ENCODE results near the gene PRKG1. TPM values are rescaled to one million over a fixed set of nuclear protein-coding genes. Genes with fewer than 3 reads are reported as not detected.

PRKG1 gene
- total RNA-seq, 2 donors from 2014 or later = 0.42 TPM; not detected in 1

- Mint-ChIP-seq H3K4me3 (no peak overlapping the region), H3K9me3 (no peaks in the 10 kb centered on the region), H3K4me1 (no peaks in the 10 kb centered on the region), H3K36me3 (ENCODE audit: low read depth) (no peaks in the 10 kb centered on the region), H3K27ac (no peak overlapping the region), H3K27me3 (peaks cover 4% of the 10 kb centered on the region)
- no peak for ATAC-seq (replicated peaks)
Observed at GRCh38 chr10:51228714-51229100, 154.4 kb downstream of the PRKG1 start.

DNA sequence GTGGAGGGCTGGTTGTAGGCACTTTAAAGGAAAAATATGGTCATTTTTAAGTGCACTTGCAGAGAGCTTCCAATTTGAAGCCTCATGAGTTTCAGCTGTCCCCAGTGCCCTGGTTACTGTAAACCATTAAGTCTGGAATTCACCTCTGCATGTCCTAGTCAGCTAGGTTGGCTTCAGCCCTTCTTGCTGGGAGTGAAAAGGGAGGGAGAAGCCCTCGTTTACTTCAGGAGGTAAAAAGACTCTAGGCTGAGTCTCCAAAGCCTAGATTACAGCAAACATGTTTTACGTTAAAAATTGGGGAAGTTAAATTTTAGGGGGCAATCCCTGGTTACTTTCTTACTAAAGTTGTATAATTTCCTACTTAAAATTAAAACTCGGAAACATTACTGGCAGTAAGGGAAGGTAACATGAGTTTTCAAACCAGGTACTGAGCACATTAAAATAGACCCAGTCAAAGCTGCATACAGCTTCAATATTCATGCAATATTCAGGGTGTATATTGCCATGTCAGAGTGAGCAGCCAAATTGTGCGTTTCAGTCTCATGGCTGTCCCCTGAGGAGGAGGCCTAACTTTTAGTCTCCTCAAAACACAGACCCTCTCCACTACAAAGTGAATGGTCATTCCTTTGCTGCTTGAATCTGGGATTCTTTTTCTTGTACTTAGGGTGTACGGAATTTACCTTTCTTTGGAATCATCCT lies 156.7 kb downstream of the PRKG1 start:
- H3K4me1 Mint-ChIP-seq = no peaks in the 10 kb centered on the region
- no peaks in the 10 kb centered on the region for H3K9me3 Mint-ChIP-seq
- ATAC-seq (replicated peaks) = no peak
- H3K27ac Mint-ChIP-seq = no peak overlapping the region
- peaks cover 4% of the 10 kb centered on the region for H3K27me3 Mint-ChIP-seq
- H3K36me3 Mint-ChIP-seq (ENCODE audit: low read depth) = no peaks in the 10 kb centered on the region
- no peak overlapping the region for H3K4me3 Mint-ChIP-seq

DNA sequence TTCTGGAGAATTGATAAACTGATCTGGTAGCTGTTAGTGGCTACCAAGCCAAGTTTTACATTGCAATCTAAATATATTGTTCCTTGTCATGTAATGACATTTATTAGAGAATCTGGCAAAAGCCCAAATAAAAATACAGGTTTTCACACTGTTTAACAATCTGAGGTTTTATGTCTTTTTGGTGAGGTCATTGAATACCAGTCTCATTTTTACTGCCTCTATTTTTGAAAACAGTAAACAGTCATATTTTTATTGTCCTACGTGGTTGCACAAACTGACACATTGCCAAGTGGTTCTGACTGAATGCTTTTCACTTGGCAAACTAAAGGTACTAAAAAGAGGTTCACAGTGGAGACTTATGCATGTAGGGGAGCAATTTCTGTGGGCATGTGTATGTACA lies 157.5 kb downstream of the PRKG1 start:
- Mint-ChIP-seq H3K4me1 (no peaks in the 10 kb centered on the region), H3K9me3 (no peaks in the 10 kb centered on the region), H3K27ac (no peak overlapping the region), H3K36me3 (ENCODE audit: low read depth) (no peaks in the 10 kb centered on the region), H3K4me3 (no peak overlapping the region), H3K27me3 (peaks cover 4% of the 10 kb centered on the region)
- ATAC-seq (replicated peaks) = no peak

DNA sequence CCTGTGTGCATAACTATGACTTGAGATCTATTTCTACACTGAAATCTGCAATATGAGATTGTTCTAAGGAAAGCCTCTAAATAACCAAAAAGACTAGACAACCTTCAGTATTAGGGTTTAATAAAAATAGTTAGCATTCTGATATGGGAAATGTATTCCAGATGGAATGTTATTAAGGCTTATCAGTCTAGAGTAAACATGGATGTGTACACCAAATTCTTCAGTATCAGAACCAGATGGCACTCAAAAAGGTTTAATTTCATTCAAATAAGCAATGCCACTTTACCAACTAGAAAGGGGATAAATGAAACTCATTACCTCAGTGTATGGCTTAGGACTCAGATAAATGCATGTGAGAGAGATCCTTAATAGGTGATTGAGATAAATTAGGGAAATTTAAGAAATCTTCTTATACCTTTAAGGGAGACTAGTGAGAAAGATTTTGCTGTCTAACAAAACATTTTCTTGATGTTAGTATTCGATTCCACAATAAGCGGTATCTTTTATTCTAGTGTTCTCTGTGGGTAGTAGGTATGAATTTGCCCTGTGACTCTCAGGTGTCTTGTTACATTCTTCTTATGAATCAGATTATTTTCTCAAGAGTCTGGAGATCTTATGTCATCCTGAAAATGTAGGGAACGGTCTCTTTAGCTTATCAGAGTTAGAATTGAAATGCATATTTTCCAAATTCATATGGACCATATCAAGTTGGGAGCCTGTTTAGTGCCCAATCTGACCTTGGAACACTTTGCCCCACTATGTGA lies 159.2 kb downstream of the PRKG1 start:
- Mint-ChIP-seq H3K27ac (no peak overlapping the region), H3K9me3 (no peaks in the 10 kb centered on the region), H3K4me3 (no peak overlapping the region), H3K36me3 (ENCODE audit: low read depth) (no peaks in the 10 kb centered on the region), H3K27me3 (peaks cover 4% of the 10 kb centered on the region), H3K4me1 (no peaks in the 10 kb centered on the region)
- ATAC-seq (replicated peaks) = no peak

GRCh38 chr10:51235865-51236264 lies 161.6 kb downstream of the PRKG1 start:
- Mint-ChIP-seq H3K9me3 (no peaks in the 10 kb centered on the region), H3K27me3 (peaks cover 4% of the 10 kb centered on the region), H3K36me3 (ENCODE audit: low read depth) (no peaks in the 10 kb centered on the region), H3K4me3 (no peak overlapping the region), H3K4me1 (no peaks in the 10 kb centered on the region), H3K27ac (no peak overlapping the region)
- no peak for ATAC-seq (replicated peaks)

- Mint-ChIP-seq H3K4me3 (no peak overlapping the region), H3K36me3 (ENCODE audit: low read depth) (no peaks in the 10 kb centered on the region), H3K27ac (no peak overlapping the region), H3K9me3 (no peaks in the 10 kb centered on the region), H3K4me1 (no peaks in the 10 kb centered on the region), H3K27me3 (no peaks in the 10 kb centered on the region)
- no peak for ATAC-seq (replicated peaks)
Observed at GRCh38 chr10:51239006-51239405, 164.7 kb downstream of the PRKG1 start.

DNA sequence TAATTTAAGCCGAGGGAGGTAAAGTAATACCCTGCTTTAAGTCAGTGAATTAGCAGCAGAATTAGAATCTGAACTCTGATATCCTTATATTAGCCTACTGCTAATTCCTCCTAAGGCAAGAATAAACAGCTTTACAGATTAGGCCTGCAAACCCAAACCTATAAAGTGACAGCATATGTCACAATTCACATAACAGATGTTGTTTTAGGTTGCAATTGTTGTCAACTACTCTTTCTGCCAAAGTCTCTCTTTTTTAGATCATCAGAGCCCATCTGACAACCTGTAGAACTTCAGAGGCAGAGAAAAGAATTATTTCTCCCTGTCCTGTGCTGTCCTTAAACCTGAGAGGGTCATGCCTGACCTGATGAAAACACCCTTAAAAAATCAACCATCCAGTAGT lies 167.2 kb downstream of the PRKG1 start:
- H3K27ac Mint-ChIP-seq = no peak overlapping the region
- ATAC-seq (replicated peaks) = no peak
- H3K27me3 Mint-ChIP-seq = no peaks in the 10 kb centered on the region
- H3K4me1 Mint-ChIP-seq = no peaks in the 10 kb centered on the region
- H3K9me3 Mint-ChIP-seq = no peaks in the 10 kb centered on the region
- no peak overlapping the region for H3K4me3 Mint-ChIP-seq
- H3K36me3 Mint-ChIP-seq (ENCODE audit: low read depth) = no peaks in the 10 kb centered on the region

DNA sequence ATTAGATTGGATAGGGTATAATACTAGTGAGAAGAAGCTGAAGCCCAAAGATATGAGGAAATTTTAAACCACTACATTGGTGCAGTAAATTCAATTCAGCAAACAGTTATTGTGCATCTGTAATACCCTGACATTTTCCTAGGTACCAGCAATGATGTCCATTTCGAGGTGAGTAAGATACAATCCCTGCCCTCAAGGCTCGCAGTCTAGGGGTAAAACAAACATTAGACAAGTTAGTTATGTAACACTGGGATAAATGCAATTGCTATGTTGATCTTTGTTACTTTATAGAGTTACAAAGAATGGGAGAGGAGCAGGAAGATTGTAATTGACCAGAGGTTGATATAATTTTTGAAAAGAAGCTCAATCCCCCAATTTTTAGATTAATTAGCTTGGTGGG lies 168.1 kb downstream of the PRKG1 start:
- no peak for ATAC-seq (replicated peaks)
- Mint-ChIP-seq H3K36me3 (ENCODE audit: low read depth) (no peaks in the 10 kb centered on the region), H3K4me3 (no peak overlapping the region), H3K27me3 (no peaks in the 10 kb centered on the region), H3K4me1 (no peaks in the 10 kb centered on the region), H3K27ac (no peak overlapping the region), H3K9me3 (no peaks in the 10 kb centered on the region)

DNA sequence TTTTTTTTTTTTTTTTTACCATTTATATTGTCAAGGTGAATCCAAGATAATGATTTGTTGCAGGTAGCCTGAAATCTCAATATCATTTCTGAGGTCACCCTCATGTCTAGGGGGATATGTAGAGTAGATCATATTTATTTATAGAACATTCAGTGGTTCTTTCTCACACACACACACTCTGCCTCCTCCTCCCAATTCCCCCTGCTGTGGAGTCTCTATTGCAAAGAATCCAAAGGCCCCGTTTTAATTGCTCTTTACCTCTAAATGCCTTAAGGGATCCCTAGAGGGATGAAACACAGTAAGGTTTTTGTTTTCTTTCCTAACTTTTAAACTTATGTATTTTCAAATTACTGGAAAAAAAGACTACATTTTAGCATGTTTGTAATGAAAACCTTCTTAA lies 170.0 kb downstream of the PRKG1 start:
- no peaks in the 10 kb centered on the region for H3K4me1 Mint-ChIP-seq
- no peak overlapping the region for H3K4me3 Mint-ChIP-seq
- H3K27me3 Mint-ChIP-seq = no peaks in the 10 kb centered on the region
- no peaks in the 10 kb centered on the region for H3K36me3 Mint-ChIP-seq (ENCODE audit: low read depth)
- H3K9me3 Mint-ChIP-seq = no peaks in the 10 kb centered on the region
- no peak for ATAC-seq (replicated peaks)
- no peak overlapping the region for H3K27ac Mint-ChIP-seq

DNA sequence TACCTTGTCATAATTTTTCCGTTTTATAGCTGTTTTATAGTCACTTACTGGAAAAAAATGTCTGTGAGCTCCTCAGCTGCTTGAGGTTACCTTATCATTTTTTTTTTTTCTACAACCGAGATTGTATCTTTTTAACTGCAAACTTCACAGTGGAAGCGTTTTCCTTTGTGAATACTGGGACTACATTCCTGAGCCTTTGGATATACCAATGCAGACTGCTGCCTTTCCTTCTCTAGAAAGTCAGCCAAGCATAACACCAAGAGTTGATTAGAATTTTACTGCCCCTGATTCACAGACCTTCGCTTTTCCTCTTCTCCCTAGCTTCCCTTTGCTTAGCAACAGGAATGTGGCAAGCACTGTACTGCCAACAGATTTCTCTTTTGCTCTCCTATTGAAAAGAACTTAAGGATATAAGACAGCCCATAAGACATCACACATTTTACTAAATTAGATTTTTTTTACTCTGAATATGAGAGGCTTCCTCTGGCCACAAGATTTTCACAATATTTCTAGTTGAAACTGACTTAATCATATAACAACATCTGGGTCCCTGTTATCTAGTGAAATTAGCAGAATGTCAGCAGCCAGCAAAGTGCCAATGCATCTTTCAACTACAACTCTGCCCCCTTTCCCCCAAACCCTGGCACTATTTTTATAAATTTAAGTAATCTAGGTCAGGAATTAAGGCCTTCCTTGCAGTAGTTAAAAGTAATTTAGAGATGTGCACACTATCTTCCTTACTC lies 170.6 kb downstream of the PRKG1 start:
- Mint-ChIP-seq H3K9me3 (no peaks in the 10 kb centered on the region), H3K27me3 (no peaks in the 10 kb centered on the region), H3K4me3 (no peak overlapping the region), H3K36me3 (ENCODE audit: low read depth) (no peaks in the 10 kb centered on the region), H3K27ac (no peak overlapping the region), H3K4me1 (no peaks in the 10 kb centered on the region)
- no peak for ATAC-seq (replicated peaks)

DNA sequence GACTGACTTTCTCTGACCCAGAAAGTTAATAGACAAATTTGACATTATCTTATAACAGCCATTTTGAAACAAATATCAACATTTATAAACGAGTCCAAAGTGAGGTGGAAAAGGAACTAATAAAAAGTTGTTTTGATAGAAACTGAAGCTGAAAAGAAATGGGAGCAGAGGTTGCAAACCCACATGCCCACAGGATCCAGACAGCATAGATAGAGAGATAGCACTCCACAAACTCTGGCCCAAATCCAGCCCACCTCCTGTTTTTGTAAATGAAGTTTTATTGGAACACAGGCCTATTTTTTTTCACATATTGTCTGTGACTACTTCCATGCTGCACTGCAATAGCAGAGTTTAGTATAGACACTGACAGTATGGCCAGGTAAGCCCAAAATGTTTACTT lies 171.9 kb downstream of the PRKG1 start:
- ATAC-seq (replicated peaks) = no peak
- H3K36me3 Mint-ChIP-seq (ENCODE audit: low read depth) = no peaks in the 10 kb centered on the region
- H3K27me3 Mint-ChIP-seq = no peaks in the 10 kb centered on the region
- H3K9me3 Mint-ChIP-seq = no peaks in the 10 kb centered on the region
- H3K4me1 Mint-ChIP-seq = no peaks in the 10 kb centered on the region
- H3K27ac Mint-ChIP-seq = no peak overlapping the region
- no peak overlapping the region for H3K4me3 Mint-ChIP-seq

GRCh38 chr10:51250278-51250920 lies 176.1 kb downstream of the PRKG1 start:
- Mint-ChIP-seq H3K9me3 (no peaks in the 10 kb centered on the region), H3K4me3 (no peak overlapping the region), H3K27ac (no peak overlapping the region), H3K27me3 (no peaks in the 10 kb centered on the region), H3K36me3 (ENCODE audit: low read depth) (no peaks in the 10 kb centered on the region), H3K4me1 (no peaks in the 10 kb centered on the region)
- no peak for ATAC-seq (replicated peaks)

DNA sequence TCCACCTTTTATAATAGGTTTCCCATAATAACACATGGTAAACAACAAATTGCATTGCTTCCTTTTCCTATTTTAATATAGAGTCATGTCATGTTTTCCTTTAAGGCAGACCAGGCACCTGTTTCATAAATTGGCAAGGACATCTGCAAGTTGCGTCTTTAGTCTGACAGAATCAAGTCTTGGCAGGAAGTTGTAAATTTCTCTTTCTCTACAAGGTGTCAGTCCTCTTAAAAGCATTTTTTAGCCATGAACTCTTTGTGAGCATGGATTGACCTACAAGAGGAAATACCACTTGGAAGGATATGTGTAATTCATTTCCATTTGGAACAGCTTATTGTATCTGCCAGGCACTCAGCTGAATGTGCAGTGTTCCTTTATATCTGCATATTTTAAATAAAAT lies 176.8 kb downstream of the PRKG1 start:
- no peak overlapping the region for H3K27ac Mint-ChIP-seq
- H3K4me3 Mint-ChIP-seq = no peak overlapping the region
- H3K4me1 Mint-ChIP-seq = no peaks in the 10 kb centered on the region

DNA sequence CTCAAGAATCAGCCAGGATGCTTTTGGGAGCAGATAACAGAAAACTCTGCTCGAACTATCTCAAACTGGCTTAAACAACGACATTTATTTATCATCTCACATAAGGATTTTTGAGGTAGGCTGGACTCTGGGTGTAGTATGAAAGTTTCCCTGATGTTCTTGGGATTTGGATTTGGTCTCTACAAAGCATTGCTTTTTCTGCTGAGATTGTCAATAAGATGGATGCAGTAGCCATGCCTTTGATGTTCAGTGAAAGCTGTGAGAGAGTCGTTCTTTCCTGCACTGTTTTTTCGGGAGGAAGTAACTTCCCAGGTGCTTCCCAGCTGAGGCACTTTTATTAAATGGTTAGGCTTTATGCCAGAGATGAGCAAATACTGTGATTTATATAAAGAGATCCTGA lies 181.1 kb downstream of the PRKG1 start:
- Mint-ChIP-seq H3K27ac (no peak overlapping the region), H3K9me3 (no peaks in the 10 kb centered on the region), H3K27me3 (no peaks in the 10 kb centered on the region), H3K4me3 (no peak overlapping the region), H3K4me1 (no peaks in the 10 kb centered on the region), H3K36me3 (ENCODE audit: low read depth) (no peaks in the 10 kb centered on the region)
- ATAC-seq (replicated peaks) = no peak

More for the DNA sequence above, 176.8 kb downstream of the PRKG1 start:
- no peaks in the 10 kb centered on the region for H3K36me3 Mint-ChIP-seq (ENCODE audit: low read depth)
- ATAC-seq (replicated peaks) = no peak
- no peaks in the 10 kb centered on the region for H3K9me3 Mint-ChIP-seq
- no peaks in the 10 kb centered on the region for H3K27me3 Mint-ChIP-seq
